ENCODE data around the gene TEX13A. TPM values are rescaled to one million over a fixed set of nuclear protein-coding genes. Genes with fewer than 3 reads are reported as not detected.

Gene TEX13A
- polyA plus RNA-seq, 1 donor (not counting 4 experiments of a cell fraction or from before 2014, with no cell fraction given), result not detected

DNA sequence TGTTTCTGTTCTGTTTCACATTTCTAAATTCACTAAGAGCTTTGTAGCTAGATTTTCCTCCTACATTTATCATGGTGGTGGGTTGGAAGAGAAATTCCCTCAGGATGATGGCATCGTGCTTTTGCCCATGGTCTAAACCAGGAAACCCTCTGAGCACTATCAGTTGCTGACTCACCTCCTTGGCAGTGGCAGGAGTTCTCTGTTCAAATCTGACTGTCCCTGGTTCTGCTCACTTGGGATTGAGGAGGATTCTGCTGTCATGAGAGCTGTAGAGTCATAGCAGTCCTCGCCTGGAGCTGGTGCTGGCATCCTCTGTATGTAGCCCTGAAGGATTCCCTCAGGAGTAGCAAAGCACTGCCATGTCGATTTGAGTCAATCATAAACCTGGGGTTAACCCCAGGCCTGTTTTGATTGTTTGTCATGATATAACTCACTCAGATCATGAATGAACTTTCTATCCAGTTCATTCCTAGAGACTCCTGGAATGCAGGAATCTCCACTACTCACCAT is 9.4 kb downstream of the TEX13A start:
- DNase-seq (ENCODE audit: low read depth, low spot score), result no peak
- no peak for FAIRE-seq
- dilution Hi-C loops (cut with MboI; ENCODE audit: extremely low pct_ligation_motif_present, low sequenced_read_pairs), result no loop called here

DNA sequence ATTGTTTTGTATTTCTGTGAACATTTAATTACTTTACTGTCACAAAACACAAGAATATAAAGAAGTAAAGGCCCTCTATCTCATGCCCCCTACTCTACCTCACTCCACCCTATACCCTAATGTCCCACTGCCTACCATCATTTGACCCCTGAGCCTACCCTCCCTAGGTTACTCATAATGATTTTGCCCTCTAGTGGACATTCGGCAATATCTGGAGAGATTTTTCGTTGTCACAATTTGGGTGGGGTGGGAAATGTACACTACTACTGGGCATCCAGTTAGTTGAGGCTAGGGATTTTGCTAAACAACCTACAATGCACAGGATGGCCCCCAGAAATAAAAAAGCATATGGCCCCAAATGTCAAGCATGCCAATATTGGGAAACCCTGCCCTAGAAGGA is 10.2 kb downstream of the TEX13A start:
- Histone ChIP-seq H3K36me3 (ENCODE audit: control insufficient read depth in 2 of 2, extremely low read depth in 1 of 2, insufficient read depth in 2 of 2, low read length in 2 of 2) (no peaks in the 10 kb centered on the region), H3K4me1 (ENCODE audit: control insufficient read depth, extremely low read depth, insufficient read depth, low read length) (no peaks in the 10 kb centered on the region), H3K9me3 (ENCODE audit: control insufficient read depth, low read depth, low read length) (no peaks in the 10 kb centered on the region), H3K4me3 (ENCODE audit: control insufficient read depth in 2 of 3, extremely low read depth in 1 of 3, insufficient read depth in 2 of 3, low read depth in 1 of 3, low read length in 3 of 3) (no peak overlapping the region), H3K9me1 (ENCODE audit: control insufficient read depth, extremely low read depth, insufficient read depth, low read length) (no peaks in the 10 kb centered on the region), H4K20me1 (ENCODE audit: control insufficient read depth, extremely low read depth, insufficient read depth, low read length) (no peaks in the 10 kb centered on the region), H3K27ac (ENCODE audit: control insufficient read depth, insufficient read depth, low read length) (no peak overlapping the region), H3K4me2 (ENCODE audit: control insufficient read depth, extremely low read depth, insufficient read depth, low read depth, low read length) (no peak overlapping the region), H3K79me2 (ENCODE audit: control insufficient read depth, insufficient read depth, low read length) (no peaks in the 10 kb centered on the region), H3K27me3 (ENCODE audit: control insufficient read depth, extremely low read depth, insufficient read depth, low read length) (peaks cover 3% of the 10 kb centered on the region), H2AFZ (ENCODE audit: control insufficient read depth, low read length) (no peak overlapping the region), H3K9ac (ENCODE audit: control insufficient read depth, extremely low read depth, insufficient read depth, low read length) (no peak overlapping the region)
- dilution Hi-C loops (cut with MboI; ENCODE audit: extremely low pct_ligation_motif_present, low sequenced_read_pairs), result no loop called here
- TF ChIP-seq EZH2 (IDR thresholded peaks at IDR 0.05; ENCODE audit: low read length), result no peak
- TF ChIP-seq, protein P1, sequence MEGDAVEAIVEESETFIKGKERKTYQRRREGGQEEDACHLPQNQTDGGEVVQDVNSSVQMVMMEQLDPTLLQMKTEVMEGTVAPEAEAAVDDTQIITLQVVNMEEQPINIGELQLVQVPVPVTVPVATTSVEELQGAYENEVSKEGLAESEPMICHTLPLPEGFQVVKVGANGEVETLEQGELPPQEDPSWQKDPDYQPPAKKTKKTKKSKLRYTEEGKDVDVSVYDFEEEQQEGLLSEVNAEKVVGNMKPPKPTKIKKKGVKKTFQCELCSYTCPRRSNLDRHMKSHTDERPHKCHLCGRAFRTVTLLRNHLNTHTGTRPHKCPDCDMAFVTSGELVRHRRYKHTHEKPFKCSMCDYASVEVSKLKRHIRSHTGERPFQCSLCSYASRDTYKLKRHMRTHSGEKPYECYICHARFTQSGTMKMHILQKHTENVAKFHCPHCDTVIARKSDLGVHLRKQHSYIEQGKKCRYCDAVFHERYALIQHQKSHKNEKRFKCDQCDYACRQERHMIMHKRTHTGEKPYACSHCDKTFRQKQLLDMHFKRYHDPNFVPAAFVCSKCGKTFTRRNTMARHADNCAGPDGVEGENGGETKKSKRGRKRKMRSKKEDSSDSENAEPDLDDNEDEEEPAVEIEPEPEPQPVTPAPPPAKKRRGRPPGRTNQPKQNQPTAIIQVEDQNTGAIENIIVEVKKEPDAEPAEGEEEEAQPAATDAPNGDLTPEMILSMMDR (optimal IDR thresholded peaks at IDR 0.05 in 1 of 3, IDR thresholded peaks at IDR 0.05 in 1 of 3, conservative IDR thresholded peaks at IDR 0.05 in 1 of 3; ENCODE audit: extremely low read depth in 1 of 3, insufficient read depth in 2 of 3, low read length in 3 of 3), result peak; percentile 17 to 23 (median 22)
- FAIRE-seq (no peak), DNase-seq (ENCODE audit: low read depth, low spot score) (no peak)

More for the DNA sequence above, 9.4 kb downstream of the TEX13A start:
- H2AFZ ChIP-seq (ENCODE audit: control insufficient read depth, low read length), result no peak overlapping the region
- H3K4me2 ChIP-seq (ENCODE audit: control insufficient read depth, extremely low read depth, insufficient read depth, low read depth, low read length), result no peak overlapping the region
- no peaks in the 10 kb centered on the region for H4K20me1 ChIP-seq (ENCODE audit: control insufficient read depth, extremely low read depth, insufficient read depth, low read length)
- H3K27ac ChIP-seq (ENCODE audit: control insufficient read depth, insufficient read depth, low read length), result no peak overlapping the region
- H3K4me1 ChIP-seq (ENCODE audit: control insufficient read depth, extremely low read depth, insufficient read depth, low read length), result no peaks in the 10 kb centered on the region
- no peaks in the 10 kb centered on the region for H3K9me1 ChIP-seq (ENCODE audit: control insufficient read depth, extremely low read depth, insufficient read depth, low read length)
- peaks cover 3% of the 10 kb centered on the region for H3K27me3 ChIP-seq (ENCODE audit: control insufficient read depth, extremely low read depth, insufficient read depth, low read length)
- no peak overlapping the region for H3K4me3 ChIP-seq (ENCODE audit: control insufficient read depth in 2 of 3, extremely low read depth in 1 of 3, insufficient read depth in 2 of 3, low read depth in 1 of 3, low read length in 3 of 3)
- H3K79me2 ChIP-seq (ENCODE audit: control insufficient read depth, insufficient read depth, low read length), result no peaks in the 10 kb centered on the region
- no peak overlapping the region for H3K9ac ChIP-seq (ENCODE audit: control insufficient read depth, extremely low read depth, insufficient read depth, low read length)
- TF ChIP-seq, protein P1 (optimal IDR thresholded peaks at IDR 0.05 in 1 of 3, IDR thresholded peaks at IDR 0.05 in 1 of 3, conservative IDR thresholded peaks at IDR 0.05 in 1 of 3; ENCODE audit: extremely low read depth in 1 of 3, insufficient read depth in 2 of 3, low read length in 3 of 3), result no peak
- no peak for TF ChIP-seq EZH2 (IDR thresholded peaks at IDR 0.05; ENCODE audit: low read length)
- H3K36me3 ChIP-seq (ENCODE audit: control insufficient read depth in 2 of 2, extremely low read depth in 1 of 2, insufficient read depth in 2 of 2, low read length in 2 of 2), result no peaks in the 10 kb centered on the region
- no peaks in the 10 kb centered on the region for H3K9me3 ChIP-seq (ENCODE audit: control insufficient read depth, low read depth, low read length)
